IPS DF 4.7 (cell line): ENCODE data around the gene NDRG3.
"Not testable (repeated sequence)": the region's sequence is repeated elsewhere in the genome, so short reads cannot be mapped to it uniquely, and the experiment has no call there.

ENCODE experiments used
- DNase-seq: peaks from one replicate; pipeline ENCODE4 v3.0.0-alpha.2; 2013; ENCODE audit warnings: low spot score; ENCODE audit errors: extremely low read depth

NDRG3 gene

DNA sequence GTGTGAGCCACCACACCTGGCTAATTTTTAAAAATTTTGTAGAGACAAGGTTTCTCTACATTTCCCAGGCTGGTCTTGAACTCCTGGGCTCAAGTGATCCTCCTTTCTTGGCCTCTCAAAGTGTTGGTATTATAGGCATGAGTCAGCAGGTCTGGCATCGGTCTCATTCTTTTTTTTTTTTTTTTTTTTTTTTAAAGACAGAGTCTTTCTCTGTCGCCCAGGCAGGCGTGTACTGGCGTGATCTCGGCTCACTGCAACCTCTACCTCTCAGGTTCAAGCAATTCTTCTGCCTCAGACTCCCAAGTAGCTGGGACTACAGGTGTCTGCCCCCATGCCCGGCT lies 137.5 kb downstream of the NDRG3 start:
- DNase-seq: not testable (repeated sequence)

GRCh38 chr20:36607586-36608387 lies 138.1 kb downstream of the NDRG3 start:
- DNase-seq: no peak

GRCh38 chr20:36606158-36607066 lies 139.5 kb downstream of the NDRG3 start:
- no peak for DNase-seq

- peak; percentile 94 for DNase-seq
These were observed 140.3 kb downstream of the NDRG3 start, which contains the start of gene RAB5IF for GRCh38 chr20:36605399-36606157. Gene RAB5IF (plus strand): TSS chr20:36605779. CDS start chr20:36605952, 173 bp downstream.

- no peak for DNase-seq
These were observed 140.9 kb downstream of the NDRG3 start for GRCh38 chr20:36604952-36605398.
